Astrocyte (in vitro differentiated cells and primary cell): ENCODE measurements around the gene KCNQ1. TPM values are rescaled to one million over a fixed set of nuclear protein-coding genes. Genes with fewer than 3 reads are reported as not detected.

Experiments used
- DNase-seq: peaks from one replicate; pipeline ENCODE4 v3.0.0-alpha.2; 2010; ENCODE audit warnings: low read depth
- FAIRE-seq: peaks from 2 replicates; lab custom pipeline; 2011; peaks lifted over from hg19 to GRCh38; lab: Jason Lieb, UNC
- H2AFZ ChIP-seq: 2 replicates; pipeline ENCODE4 v1.6.0; 2012; ENCODE audit warnings: low read depth, low read length, inconsistent platforms
- H3K27ac ChIP-seq: 2 replicates; pipeline ENCODE4 v1.5.1; 2011; ENCODE audit warnings: low read depth, low read length, inconsistent platforms
- H3K27me3 ChIP-seq: 2 replicates; pipeline ENCODE4 v1.6.0; 2011; ENCODE audit warnings: low read length, inconsistent platforms; ENCODE audit not compliant: insufficient read depth
- H3K36me3 ChIP-seq: 2 replicates; pipeline ENCODE4 v1.5.1; 2011; ENCODE audit warnings: low read length, inconsistent platforms; ENCODE audit not compliant: insufficient read depth
- H3K4me1 ChIP-seq: 2 replicates; pipeline ENCODE4 v1.5.1; 2011; ENCODE audit warnings: low read length, inconsistent platforms; ENCODE audit not compliant: insufficient read depth
- H3K4me2 ChIP-seq: 2 replicates; pipeline ENCODE4 v1.6.0; 2012; ENCODE audit warnings: low read length, inconsistent platforms
- H3K4me3 ChIP-seq: 2 replicates; pipeline ENCODE4 v1.5.1; 2011; ENCODE audit warnings: low read depth, mild to moderate bottlenecking, low read length, inconsistent platforms; ENCODE audit not compliant: insufficient read depth
- H3K79me2 ChIP-seq: 2 replicates; pipeline ENCODE4 v1.6.0; 2012; ENCODE audit warnings: mild to moderate bottlenecking, low read length, inconsistent platforms; ENCODE audit not compliant: insufficient read depth
- H3K9ac ChIP-seq: 2 replicates; pipeline ENCODE4 v1.6.0; 2012; ENCODE audit warnings: mild to moderate bottlenecking, low read length, inconsistent platforms
- H3K9me3 ChIP-seq: 2 replicates; pipeline ENCODE4 v1.5.1; 2012; ENCODE audit warnings: low read depth, mild to moderate bottlenecking, low read length, inconsistent platforms; ENCODE audit not compliant: insufficient read depth
- H4K20me1 ChIP-seq: 2 replicates; pipeline ENCODE4 v1.6.0; 2012; ENCODE audit warnings: low read length, inconsistent platforms; ENCODE audit not compliant: insufficient read depth
- H3K27ac Mint-ChIP-seq: one replicate; pipeline ENCODE4 v1.8.0; 2021; ENCODE audit warnings: mild to moderate bottlenecking, mixed read lengths; ENCODE audit not compliant: unreplicated experiment
- H3K27me3 Mint-ChIP-seq: one replicate; pipeline ENCODE4 v1.8.0; 2021; ENCODE audit warnings: low read depth, mixed read lengths; ENCODE audit not compliant: unreplicated experiment
- H3K36me3 Mint-ChIP-seq: one replicate; pipeline ENCODE4 v1.8.0; 2021; ENCODE audit warnings: low read depth, mixed read lengths; ENCODE audit not compliant: unreplicated experiment
- H3K4me1 Mint-ChIP-seq: one replicate; pipeline ENCODE4 v1.8.0; 2021; ENCODE audit warnings: low read depth, mixed read lengths; ENCODE audit not compliant: unreplicated experiment
- H3K4me3 Mint-ChIP-seq: one replicate; pipeline ENCODE4 v1.8.0; 2021; ENCODE audit warnings: mild to moderate bottlenecking, moderate library complexity, mixed read lengths; ENCODE audit not compliant: unreplicated experiment
- H3K9me3 Mint-ChIP-seq: one replicate; pipeline ENCODE4 v1.8.0; 2021; ENCODE audit warnings: mild to moderate bottlenecking, mixed read lengths; ENCODE audit not compliant: unreplicated experiment
- CTCF ChIP-seq: IDR thresholded peaks from 2 replicates; pipeline ENCODE4 v1.5.1; 2011; ENCODE audit warnings: low read depth, mild to moderate bottlenecking, inconsistent platforms, low read length, moderate library complexity; ENCODE audit not compliant: insufficient read depth
- EZH2 ChIP-seq: IDR thresholded peaks from 2 replicates; pipeline ENCODE4 v1.6.1; 2012; ENCODE audit warnings: mild to moderate bottlenecking, low read length, inconsistent platforms; ENCODE audit not compliant: insufficient read depth
- total RNA-seq: library from RNA; stranded (reverse); gene quantifications from 2 replicates; pipeline ENCODE4 v1.2.1, GENCODE V29; 2021

The KCNQ1 gene
- total RNA-seq, 1 donor from 2014 or later = not detected

GRCh38 chr11:2559527-2560311 is 114.9 kb downstream of the KCNQ1 start:
- H3K36me3 ChIP-seq = no peaks in the 10 kb centered on the region
- no peak overlapping the region for H3K27ac Mint-ChIP-seq
- no peaks in the 10 kb centered on the region for H3K4me1 ChIP-seq
- no peak overlapping the region for H3K4me3 ChIP-seq
- no peak overlapping the region for H3K4me3 Mint-ChIP-seq
- H3K9me3 ChIP-seq = no peaks in the 10 kb centered on the region
- no peaks in the 10 kb centered on the region for H3K4me1 Mint-ChIP-seq
- peaks cover 2% of the 10 kb centered on the region for H3K27me3 ChIP-seq
- no peak for TF ChIP-seq EZH2
- no peak for TF ChIP-seq CTCF
- peaks cover 53% of the 10 kb centered on the region for H3K27me3 Mint-ChIP-seq
- no peaks in the 10 kb centered on the region for H3K79me2 ChIP-seq
- no peak overlapping the region for H3K27ac ChIP-seq
- H3K9me3 Mint-ChIP-seq = peaks cover 7% of the 10 kb centered on the region
- H3K4me2 ChIP-seq = no peak overlapping the region
- H4K20me1 ChIP-seq = no peaks in the 10 kb centered on the region
- no peak overlapping the region for H2AFZ ChIP-seq
- H3K36me3 Mint-ChIP-seq = no peaks in the 10 kb centered on the region
- H3K9ac ChIP-seq = no peak overlapping the region
- FAIRE-seq (no peak), DNase-seq (no peak)

- Mint-ChIP-seq H3K27ac (no peak overlapping the region), H3K4me3 (no peak overlapping the region), H3K36me3 (no peaks in the 10 kb centered on the region), H3K27me3 (peaks cover 55% of the 10 kb centered on the region), H3K4me1 (no peaks in the 10 kb centered on the region), H3K9me3 (peaks cover 6% of the 10 kb centered on the region)
- H3K27me3 ChIP-seq = peaks cover 2% of the 10 kb centered on the region
- H3K36me3 ChIP-seq = no peaks in the 10 kb centered on the region
- no peak overlapping the region for H3K4me2 ChIP-seq
- no peak overlapping the region for H2AFZ ChIP-seq
- no peaks in the 10 kb centered on the region for H3K9me3 ChIP-seq
- TF ChIP-seq CTCF (no peak), EZH2 (no peak)
- H3K4me3 ChIP-seq = no peak overlapping the region
- H3K4me1 ChIP-seq = no peaks in the 10 kb centered on the region
- FAIRE-seq (no peak), DNase-seq (no peak)
- no peak overlapping the region for H3K27ac ChIP-seq
- H3K9ac ChIP-seq = no peak overlapping the region
- H4K20me1 ChIP-seq = no peaks in the 10 kb centered on the region
- no peaks in the 10 kb centered on the region for H3K79me2 ChIP-seq
Measured at GRCh38 chr11:2561696-2562581, 117.1 kb downstream of the KCNQ1 start.
